ENCODE measurements around the gene PIGV. TPM values are rescaled to one million over a fixed set of nuclear protein-coding genes. Genes with fewer than 3 reads are reported as not detected.
A peak's percentile ranks its signal among the peaks of the same experiment; 100 is the strongest.

The PIGV gene
- total and polyA plus RNA-seq, 2 experiments from 2014 or later: 12.4 to 13.7 TPM

- H3K27ac ChIP-seq: no peak overlapping the region
- DNase-seq (ENCODE audit: low read depth in 1 of 2, low spot score in 1 of 2): no peak
- H3K4me3 ChIP-seq: no peak overlapping the region
- H3K36me3 ChIP-seq: peaks cover 16% of the 10 kb centered on the region
- no peak for TF ChIP-seq CTCF (IDR thresholded peaks at IDR 0.05; ENCODE audit: low read depth, low read length)
- H3K27me3 ChIP-seq: no peaks in the 10 kb centered on the region
- no peaks in the 10 kb centered on the region for H3K9me3 ChIP-seq (ENCODE audit: low read depth)
- H3K4me1 ChIP-seq (ENCODE audit: low read depth): no peaks in the 10 kb centered on the region
These were observed 37.3 kb upstream of the PIGV start for GRCh38 chr1:26750428-26750827.

- no peak for TF ChIP-seq CTCF (IDR thresholded peaks at IDR 0.05; ENCODE audit: low read depth, low read length)
- Histone ChIP-seq H3K9me3 (ENCODE audit: low read depth) (no peaks in the 10 kb centered on the region), H3K27ac (peak overlapping the region; percentile 14), H3K27me3 (no peaks in the 10 kb centered on the region), H3K36me3 (peaks cover 16% of the 10 kb centered on the region), H3K4me3 (no peak overlapping the region), H3K4me1 (ENCODE audit: low read depth) (no peaks in the 10 kb centered on the region)
- no peak for DNase-seq (ENCODE audit: low read depth in 1 of 2, low spot score in 1 of 2)
These were observed 35.2 kb upstream of the PIGV start for GRCh38 chr1:26752519-26752918.

GRCh38 chr1:26754086-26754874 lies 33.5 kb upstream of the PIGV start:
- Histone ChIP-seq H3K4me1 (ENCODE audit: low read depth) (no peaks in the 10 kb centered on the region), H3K27ac (no peak overlapping the region), H3K4me3 (no peak overlapping the region), H3K27me3 (no peaks in the 10 kb centered on the region), H3K36me3 (peaks cover 17% of the 10 kb centered on the region), H3K9me3 (ENCODE audit: low read depth) (no peaks in the 10 kb centered on the region)
- DNase-seq (ENCODE audit: low read depth in 1 of 2, low spot score in 1 of 2): no peak
- TF ChIP-seq CTCF (IDR thresholded peaks at IDR 0.05; ENCODE audit: low read depth, low read length): no peak

GRCh38 chr1:26758358-26758757 lies 29.4 kb upstream of the PIGV start:
- H3K9me3 ChIP-seq (ENCODE audit: low read depth): no peaks in the 10 kb centered on the region
- no peak for DNase-seq (ENCODE audit: low read depth in 1 of 2, low spot score in 1 of 2)
- no peak for TF ChIP-seq CTCF (IDR thresholded peaks at IDR 0.05; ENCODE audit: low read depth, low read length)
- no peak overlapping the region for H3K27ac ChIP-seq
- H3K4me3 ChIP-seq: no peak overlapping the region
- no peaks in the 10 kb centered on the region for H3K27me3 ChIP-seq
- no peaks in the 10 kb centered on the region for H3K4me1 ChIP-seq (ENCODE audit: low read depth)
- peaks cover 42% of the 10 kb centered on the region for H3K36me3 ChIP-seq

GRCh38 chr1:26759531-26759930 lies 28.2 kb upstream of the PIGV start:
- no peaks in the 10 kb centered on the region for H3K9me3 ChIP-seq (ENCODE audit: low read depth)
- H3K36me3 ChIP-seq: peaks cover 53% of the 10 kb centered on the region
- no peak for DNase-seq (ENCODE audit: low read depth in 1 of 2, low spot score in 1 of 2)
- H3K4me3 ChIP-seq: no peak overlapping the region
- no peak for TF ChIP-seq CTCF (IDR thresholded peaks at IDR 0.05; ENCODE audit: low read depth, low read length)
- H3K27me3 ChIP-seq: no peaks in the 10 kb centered on the region
- H3K27ac ChIP-seq: peak overlapping the region; percentile 6
- no peaks in the 10 kb centered on the region for H3K4me1 ChIP-seq (ENCODE audit: low read depth)

Measured in cardiac muscle cell (in vitro differentiated cells and primary cell).